ENCODE data around the gene CDH16.

DNA sequence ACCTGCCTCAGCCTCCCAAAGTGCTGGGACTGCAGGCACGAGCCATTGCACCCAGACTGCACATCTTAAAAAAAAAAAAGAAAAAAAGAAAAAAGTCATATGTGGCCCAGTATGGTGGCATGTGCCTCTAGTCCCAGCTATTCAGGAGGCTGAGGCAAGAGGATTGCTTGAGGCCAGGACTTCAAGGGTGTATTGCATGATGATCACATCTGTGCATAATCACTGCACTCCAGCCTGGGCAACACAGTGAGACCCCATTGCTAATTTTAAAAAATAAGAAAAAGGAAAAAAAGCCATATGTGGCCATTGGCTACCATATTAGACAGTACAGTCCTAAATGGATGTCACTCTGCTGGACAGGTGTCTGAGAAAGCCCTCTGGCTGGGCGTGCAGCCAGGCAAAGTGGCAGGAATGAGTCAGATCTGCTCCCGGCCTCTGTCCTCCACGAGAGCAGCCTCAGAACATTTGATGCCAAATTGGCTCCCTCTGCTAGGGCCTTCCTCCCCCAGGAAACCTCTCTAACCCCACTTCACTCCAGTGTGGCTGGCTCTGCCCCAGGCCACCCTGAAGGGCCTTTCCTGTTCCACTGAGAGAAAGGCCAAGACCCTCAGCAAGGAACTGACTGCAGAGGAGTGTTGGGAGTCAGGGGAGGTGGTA lies 59.8 kb downstream of the CDH16 start:
- no peak for TF ChIP-seq EZH2 (IDR thresholded peaks at IDR 0.05; ENCODE audit: insufficient read depth, low read length)
- TF ChIP-seq, protein P1, sequence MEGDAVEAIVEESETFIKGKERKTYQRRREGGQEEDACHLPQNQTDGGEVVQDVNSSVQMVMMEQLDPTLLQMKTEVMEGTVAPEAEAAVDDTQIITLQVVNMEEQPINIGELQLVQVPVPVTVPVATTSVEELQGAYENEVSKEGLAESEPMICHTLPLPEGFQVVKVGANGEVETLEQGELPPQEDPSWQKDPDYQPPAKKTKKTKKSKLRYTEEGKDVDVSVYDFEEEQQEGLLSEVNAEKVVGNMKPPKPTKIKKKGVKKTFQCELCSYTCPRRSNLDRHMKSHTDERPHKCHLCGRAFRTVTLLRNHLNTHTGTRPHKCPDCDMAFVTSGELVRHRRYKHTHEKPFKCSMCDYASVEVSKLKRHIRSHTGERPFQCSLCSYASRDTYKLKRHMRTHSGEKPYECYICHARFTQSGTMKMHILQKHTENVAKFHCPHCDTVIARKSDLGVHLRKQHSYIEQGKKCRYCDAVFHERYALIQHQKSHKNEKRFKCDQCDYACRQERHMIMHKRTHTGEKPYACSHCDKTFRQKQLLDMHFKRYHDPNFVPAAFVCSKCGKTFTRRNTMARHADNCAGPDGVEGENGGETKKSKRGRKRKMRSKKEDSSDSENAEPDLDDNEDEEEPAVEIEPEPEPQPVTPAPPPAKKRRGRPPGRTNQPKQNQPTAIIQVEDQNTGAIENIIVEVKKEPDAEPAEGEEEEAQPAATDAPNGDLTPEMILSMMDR (IDR thresholded peaks at IDR 0.05; ENCODE audit: insufficient read depth, low read depth, low read length): no peak
